DOHH2 (cell line): ENCODE results near the gene TIMM17A.

Experiments used
- H3F3A ChIP-seq: fragments of 200-600 bp; sonication (generic), shearing (Covaris generic); 2 replicates; pipeline ENCODE4 v1.6.0; 2016; ENCODE audit warnings: antibody characterized with exemption, mild to moderate bottlenecking; ENCODE audit not compliant: control insufficient read depth, insufficient read depth
- H3K27ac ChIP-seq: fragments of 200-600 bp; sonication (generic); 2 replicates; pipeline ENCODE4 v1.5.1; 2014; ENCODE audit warnings: low read depth, mild to moderate bottlenecking, low read length, moderate library complexity
- H3K27me3 ChIP-seq: fragments of 200-600 bp; sonication (generic); 2 replicates; pipeline ENCODE4 v1.6.1; 2014; ENCODE audit warnings: mild to moderate bottlenecking, low read length, mixed read lengths; ENCODE audit not compliant: control insufficient read depth
- H3K36me3 ChIP-seq: fragments of 200-600 bp; sonication (generic); 2 replicates; pipeline ENCODE4 v1.6.1; 2014; ENCODE audit warnings: mild to moderate bottlenecking, low read length, moderate library complexity, mixed read lengths; ENCODE audit not compliant: control insufficient read depth
- H3K4me1 ChIP-seq: fragments of 200-600 bp; sonication (generic); 2 replicates; pipeline ENCODE4 v1.6.1; 2014; ENCODE audit warnings: mild to moderate bottlenecking, low read length, mixed read lengths; ENCODE audit not compliant: control insufficient read depth
- H3K4me2 ChIP-seq: fragments of 200-600 bp; sonication (generic); 2 replicates; pipeline ENCODE4 v1.6.0; 2014; ENCODE audit warnings: mild to moderate bottlenecking, low read length, moderate library complexity
- H3K4me3 ChIP-seq: fragments of 200-600 bp; sonication (generic); 2 replicates; pipeline ENCODE4 v1.5.1; 2014; ENCODE audit warnings: mild to moderate bottlenecking, low read length, mixed read lengths
- H3K79me2 ChIP-seq: fragments of 200-600 bp; sonication (generic); 2 replicates; pipeline ENCODE4 v1.6.1; 2014; ENCODE audit warnings: mild to moderate bottlenecking, low read length, mixed read lengths; ENCODE audit not compliant: control insufficient read depth
- H3K9me2 ChIP-seq: fragments of 200-600 bp; sonication (generic); replicated peaks from 2 replicates; pipeline ENCODE4 v1.6.1; 2014; ENCODE audit warnings: mild to moderate bottlenecking, low read length, mixed read lengths; ENCODE audit not compliant: control insufficient read depth
- H3K9me3 ChIP-seq: fragments of 200-600 bp; sonication (generic); 2 replicates; pipeline ENCODE4 v1.6.1; 2014; ENCODE audit warnings: antibody characterized with exemption, low read length, mixed read lengths; ENCODE audit not compliant: control insufficient read depth, insufficient read depth
- H4K20me1 ChIP-seq: fragments of 200-600 bp; sonication (generic); 2 replicates; pipeline ENCODE4 v1.6.0; 2014; ENCODE audit warnings: low read depth, mild to moderate bottlenecking, antibody characterized with exemption, low read length, moderate library complexity; ENCODE audit not compliant: control insufficient read depth, insufficient read depth
- CTCF ChIP-seq: fragments of 200-600 bp; sonication (generic); IDR thresholded peaks from one replicate; pipeline ENCODE4 v1.5.1; 2014; ENCODE audit warnings: antibody characterized with exemption, mild to moderate bottlenecking, low read depth, low read length; ENCODE audit not compliant: poor library complexity, severe bottlenecking
- EZH2phosphoT487 ChIP-seq: fragments of 200-600 bp; sonication (generic); IDR thresholded peaks from 2 replicates; pipeline ENCODE4 v1.6.1; 2017; ENCODE audit warnings: borderline replicate concordance, mild to moderate bottlenecking, antibody characterized with exemption, low read length, moderate library complexity, mixed read lengths

Gene TIMM17A

GRCh38 chr1:201982623-201983379, 27.5 kb downstream of the TIMM17A start, which contains the start of gene RNPEP:
Gene RNPEP (plus strand): TSS chr1:201982648. CDS start chr1:201982667, 19 bp downstream.
- peak; percentile 8 for TF ChIP-seq CTCF
- no peak for TF ChIP-seq EZH2phosphoT487
- Histone ChIP-seq H3K27me3 (no peaks in the 10 kb centered on the region), H3K27ac (peak within 1 kb of the TSS; percentile 26), H3F3A (peaks cover 10% of the 10 kb centered on the region), H3K4me2 (peak within 1 kb of the TSS; percentile 94), H3K79me2 (peaks cover 35% of the 10 kb centered on the region), H3K4me1 (peaks cover 21% of the 10 kb centered on the region), H3K36me3 (no peaks in the 10 kb centered on the region), H3K9me3 (no peaks in the 10 kb centered on the region), H4K20me1 (no peaks in the 10 kb centered on the region), H3K9me2 (no peaks in the 10 kb centered on the region), H3K4me3 (peak within 1 kb of the TSS; percentile 96)

- H3K9me3 ChIP-seq = no peaks in the 10 kb centered on the region
These were observed 28.1 kb downstream of the TIMM17A start for GRCh38 chr1:201983380-201983805.

GRCh38 chr1:201984446-201984845, 29.1 kb downstream of the TIMM17A start:
- H4K20me1 ChIP-seq = no peaks in the 10 kb centered on the region
- TF ChIP-seq CTCF (no peak), EZH2phosphoT487 (no peak)
- peaks cover 21% of the 10 kb centered on the region for H3K4me1 ChIP-seq
- H3K4me2 ChIP-seq = peak overlapping the region; percentile 94; the same call in 1 of the 2 replicates
- H3K9me2 ChIP-seq = no peaks in the 10 kb centered on the region
- peaks cover 10% of the 10 kb centered on the region for H3F3A ChIP-seq
- no peak overlapping the region for H3K4me3 ChIP-seq
- no peaks in the 10 kb centered on the region for H3K9me3 ChIP-seq
- H3K79me2 ChIP-seq = peaks cover 35% of the 10 kb centered on the region
- H3K27ac ChIP-seq = no peak overlapping the region
- no peaks in the 10 kb centered on the region for H3K27me3 ChIP-seq
- H3K36me3 ChIP-seq = peaks cover 6% of the 10 kb centered on the region

More at GRCh38 chr1:201983380-201983805, 28.1 kb downstream of the TIMM17A start:
- H3K4me2 ChIP-seq = peak overlapping the region; percentile 94
- H3K9me2 ChIP-seq = no peaks in the 10 kb centered on the region
- H3K4me1 ChIP-seq = peaks cover 21% of the 10 kb centered on the region
- peaks cover 35% of the 10 kb centered on the region for H3K79me2 ChIP-seq
- H3F3A ChIP-seq = peaks cover 10% of the 10 kb centered on the region
- no peaks in the 10 kb centered on the region for H3K36me3 ChIP-seq
- no peaks in the 10 kb centered on the region for H3K27me3 ChIP-seq
- peak overlapping the region; percentile 96 for H3K4me3 ChIP-seq
- peak overlapping the region; percentile 26 for H3K27ac ChIP-seq
- no peak for TF ChIP-seq EZH2phosphoT487
- peak; percentile 1 for TF ChIP-seq CTCF
- H4K20me1 ChIP-seq = no peaks in the 10 kb centered on the region
